Epidermal melanocyte (primary cell): ENCODE measurements around the gene AP1G2.
"Not testable (repeated sequence)": the region's sequence is repeated elsewhere in the genome, so short reads cannot be mapped to it uniquely, and the experiment has no call there.

Experiments used
- DNase-seq: peaks from one replicate; pipeline ENCODE4 v3.0.0; 2011; ENCODE audit warnings: low spot score; ENCODE audit not compliant: insufficient read length

The AP1G2 gene

DNA sequence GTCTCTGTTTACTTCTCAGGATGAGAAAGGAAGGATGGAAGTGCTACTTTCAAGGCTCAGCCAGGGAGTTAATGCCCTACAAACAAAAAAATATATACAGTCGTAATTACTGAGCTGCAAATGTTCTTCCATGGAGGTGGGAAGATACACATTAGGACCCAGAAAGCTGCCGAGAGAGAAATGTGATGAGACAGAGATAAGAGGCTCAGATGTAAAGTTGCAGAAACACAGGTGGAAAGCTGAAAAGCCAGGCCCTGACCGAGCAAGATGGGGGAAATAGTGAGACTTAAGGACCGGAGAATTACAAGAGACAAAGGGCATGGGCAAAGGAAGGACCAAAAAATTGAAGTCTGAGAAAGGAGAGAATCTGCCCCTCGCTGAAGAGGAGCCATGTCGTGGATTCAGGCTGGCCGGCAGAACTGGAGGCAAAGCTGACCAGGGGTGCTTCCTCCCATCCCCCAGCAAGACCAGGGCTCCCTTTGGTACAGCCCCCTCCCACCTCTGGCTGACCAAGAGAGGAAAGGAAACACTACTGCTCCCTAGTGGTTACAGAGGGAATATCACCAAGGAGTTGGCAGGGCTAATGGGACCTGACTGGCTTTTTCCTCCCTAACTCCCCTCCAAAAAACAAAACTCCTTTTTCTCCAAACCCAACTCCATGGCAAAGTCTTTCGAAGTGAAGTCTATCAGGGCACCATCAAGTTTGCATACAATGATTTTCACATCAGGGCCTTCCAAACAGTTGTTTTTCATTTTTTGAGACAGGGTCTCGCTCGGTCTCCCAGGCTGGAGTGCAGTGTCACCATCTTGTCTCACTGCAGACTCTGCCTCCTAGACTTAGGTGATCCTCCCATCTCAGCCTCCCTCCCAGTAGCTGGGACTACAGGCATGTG lies 28.1 kb downstream of the AP1G2 start:
- DNase-seq: peak; percentile 59

DNA sequence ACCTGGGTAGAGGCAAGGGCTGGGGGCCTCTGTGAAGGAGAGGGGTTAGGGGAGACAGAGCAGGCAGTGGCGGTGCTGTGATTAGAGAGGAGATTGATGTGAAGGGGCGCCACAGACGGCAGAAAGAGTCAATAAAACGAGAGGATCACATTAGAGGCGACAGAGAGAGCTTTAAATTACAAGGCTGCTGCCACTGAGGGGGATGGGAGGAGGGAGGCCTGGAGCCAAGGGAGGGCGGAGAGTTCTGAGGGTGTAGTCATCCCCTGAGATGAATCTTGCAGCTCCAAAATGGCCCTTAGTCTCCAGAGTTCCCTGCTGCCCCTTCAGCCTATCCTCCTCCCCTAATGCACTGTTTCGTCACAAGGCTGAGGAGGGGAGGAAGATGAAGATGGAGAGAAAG lies 28.8 kb downstream of the AP1G2 start:
- no peak for DNase-seq

DNA sequence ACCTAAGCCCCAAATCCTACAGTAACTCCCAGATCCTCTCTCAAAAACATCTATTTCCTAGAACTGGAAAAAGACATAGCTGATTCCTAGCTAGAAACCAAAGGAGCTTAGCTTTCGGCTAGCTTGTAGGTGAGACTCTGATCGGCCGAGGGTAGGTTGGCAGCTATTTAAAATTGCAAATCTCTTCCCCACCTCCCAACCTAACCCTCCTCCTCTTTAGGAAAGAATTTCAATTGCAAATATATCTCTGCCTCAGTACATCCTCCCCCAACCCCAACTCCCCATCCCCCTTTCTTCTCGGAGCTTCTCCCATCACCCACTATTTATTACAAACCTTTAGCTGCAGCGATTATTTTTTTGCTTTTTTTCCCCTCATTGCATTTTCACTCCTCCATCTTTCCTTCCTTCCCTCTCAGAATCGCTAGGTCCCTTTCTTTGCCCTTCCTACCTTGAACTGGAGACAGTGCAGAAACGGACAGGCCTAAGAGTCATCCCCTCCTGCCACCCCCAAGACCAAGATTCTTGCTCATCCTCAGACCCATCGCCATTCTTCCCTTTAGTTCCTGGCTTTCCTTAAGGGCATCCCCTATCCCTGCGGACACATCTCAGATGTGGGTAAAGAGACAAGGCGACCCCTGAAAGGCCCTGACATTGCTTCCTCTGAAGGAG lies 29.4 kb downstream of the AP1G2 start:
- no peak for DNase-seq

DNA sequence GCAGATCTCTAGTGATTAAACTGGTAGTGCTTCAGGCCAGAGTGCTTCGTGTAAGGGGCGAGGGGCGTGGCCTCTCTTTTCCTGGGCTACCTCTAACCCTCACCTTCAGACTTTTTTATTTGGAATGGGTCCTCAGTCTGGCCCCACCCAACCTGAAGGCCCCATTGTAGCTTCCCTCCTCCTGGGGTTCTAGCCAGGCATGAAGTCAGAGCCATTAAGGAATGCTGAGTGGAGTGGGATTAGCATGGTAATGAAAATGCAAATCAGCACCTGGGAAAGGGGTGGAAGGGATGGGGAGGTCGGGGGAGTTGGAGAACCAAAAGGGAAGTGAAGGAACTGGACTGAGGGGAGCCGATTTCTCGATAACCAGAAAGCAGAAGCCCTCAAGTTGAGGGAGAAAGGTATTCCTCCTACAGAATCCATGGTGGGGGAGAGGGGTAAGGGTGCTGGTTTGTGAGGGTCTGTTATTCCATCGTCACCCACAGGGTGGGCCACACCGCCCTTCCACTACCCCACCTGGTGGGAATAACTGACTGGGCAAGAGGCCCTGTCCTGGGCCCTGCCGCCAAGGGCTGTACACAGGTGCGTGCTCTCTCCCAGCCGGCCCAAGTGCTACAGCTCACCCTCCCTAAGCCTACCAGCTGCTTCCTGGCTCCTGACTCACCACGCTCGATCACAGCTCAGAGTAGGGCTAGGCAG lies 30.1 kb downstream of the AP1G2 start:
- DNase-seq: no peak

DNA sequence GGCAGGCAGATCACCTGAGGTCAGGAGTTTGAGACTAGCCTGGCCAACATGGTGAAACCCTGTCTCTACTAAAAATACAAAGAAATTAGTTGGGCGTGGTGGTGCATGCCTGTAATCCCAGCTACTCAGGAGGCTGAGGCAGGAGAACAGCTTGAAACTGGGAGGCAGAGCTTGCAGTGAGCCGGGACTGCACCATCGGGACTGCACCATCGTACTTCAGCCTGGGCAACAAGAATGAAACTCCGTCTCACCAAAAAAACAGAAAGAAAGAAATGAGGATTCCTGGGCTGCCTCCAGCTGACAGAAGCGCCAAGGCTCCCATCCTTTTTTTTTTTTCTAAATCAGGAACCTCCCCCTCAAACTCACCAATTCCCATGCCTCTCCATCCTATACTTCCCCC lies 30.7 kb downstream of the AP1G2 start:
- not testable (repeated sequence) for DNase-seq

DNA sequence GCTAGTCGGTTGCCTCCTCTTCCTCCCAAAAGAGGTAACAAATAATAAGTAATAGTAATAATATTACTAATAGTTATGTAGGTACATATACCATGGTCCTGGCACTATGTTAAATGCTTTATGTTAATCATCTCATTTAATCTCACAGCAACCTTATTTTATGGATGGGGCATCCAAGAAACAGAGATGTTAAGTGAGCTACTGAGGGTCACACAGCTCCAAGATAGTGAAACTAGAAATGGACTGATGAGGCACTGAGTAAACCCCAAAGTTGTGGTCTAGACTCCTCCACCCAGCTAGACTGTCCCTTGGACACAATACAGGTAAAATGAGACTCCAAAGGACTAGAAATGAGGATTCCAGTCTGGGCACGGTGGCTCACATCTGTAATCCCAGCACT lies 31.1 kb downstream of the AP1G2 start:
- no peak for DNase-seq

DNA sequence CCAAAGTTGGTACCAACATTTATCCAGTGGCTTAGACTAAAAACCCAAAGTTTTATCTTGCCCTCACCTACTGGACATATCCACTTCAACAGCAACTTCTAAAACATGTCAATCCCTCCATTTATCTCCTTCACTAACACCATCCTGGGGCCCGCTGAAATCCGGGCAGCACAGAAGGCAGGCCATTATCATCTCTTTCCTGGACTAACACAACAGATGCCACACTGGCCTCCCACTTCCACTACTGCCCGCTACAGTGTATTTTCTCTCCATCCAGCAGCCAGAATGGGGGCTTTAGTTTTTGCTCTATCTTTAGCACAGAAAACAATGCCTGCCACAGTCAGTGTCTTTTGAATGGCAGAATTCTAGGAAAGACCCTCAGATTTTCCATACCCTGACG lies 31.6 kb downstream of the AP1G2 start:
- no peak for DNase-seq

DNA sequence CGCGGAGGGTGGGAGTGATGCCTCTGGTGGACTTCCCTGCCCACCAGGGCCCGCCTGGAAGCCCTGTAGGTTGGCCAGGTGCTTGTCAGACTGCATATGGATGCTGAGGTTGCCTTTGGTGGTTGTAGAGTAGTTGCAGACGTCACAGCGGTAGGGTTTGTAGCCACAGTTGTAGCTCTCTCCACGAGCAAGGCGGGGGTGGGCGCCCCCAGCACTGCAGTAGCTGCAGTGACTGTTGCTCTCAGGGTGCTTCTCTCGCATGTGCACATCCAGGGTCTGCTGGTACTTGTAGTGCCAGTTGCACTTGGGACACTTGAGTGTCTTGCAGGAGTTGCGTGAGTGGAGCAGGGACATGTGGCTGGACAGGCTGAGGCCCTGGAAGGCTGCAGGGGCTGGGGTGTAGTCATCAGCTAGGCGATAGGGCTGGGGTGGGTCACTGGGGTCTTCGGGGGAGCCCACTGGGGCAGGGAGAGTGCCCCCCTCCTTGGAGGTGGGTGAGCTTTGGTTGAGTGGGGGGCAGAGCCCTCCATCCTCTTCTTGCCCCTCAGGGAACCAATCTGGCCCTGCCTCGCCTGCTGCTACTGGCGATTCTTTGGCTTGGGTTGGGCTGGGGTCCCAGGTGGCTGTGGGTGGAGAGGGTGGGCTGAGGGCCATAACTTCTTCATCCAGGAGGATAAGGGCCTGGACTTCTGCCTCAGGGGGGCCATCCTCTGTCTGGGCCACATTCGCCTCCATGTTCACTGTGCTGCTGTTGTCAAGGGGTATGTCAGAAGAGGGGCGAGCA lies 33.7 kb downstream of the AP1G2 start:
- DNase-seq: no peak

DNA sequence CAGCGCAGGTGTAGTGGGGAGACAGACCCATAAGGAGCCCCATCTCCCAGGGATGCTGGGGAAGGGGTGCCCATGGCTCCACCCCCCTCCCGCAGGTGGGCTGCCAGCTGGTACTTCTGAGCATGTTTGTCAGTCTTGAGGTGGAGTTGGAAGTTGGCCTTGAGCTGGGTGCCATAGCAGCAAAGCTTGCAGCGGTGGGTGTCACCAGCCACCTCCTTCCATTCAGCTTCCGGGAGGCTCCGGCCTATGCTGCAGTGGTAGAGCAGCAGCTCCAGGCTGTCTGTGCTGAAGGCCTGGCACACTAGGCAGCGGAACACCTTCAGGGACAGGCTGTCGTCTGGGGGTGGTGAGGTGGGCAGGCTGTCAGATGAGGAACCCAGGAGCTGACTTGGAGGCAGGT lies 34.9 kb downstream of the AP1G2 start:
- no peak for DNase-seq

DNA sequence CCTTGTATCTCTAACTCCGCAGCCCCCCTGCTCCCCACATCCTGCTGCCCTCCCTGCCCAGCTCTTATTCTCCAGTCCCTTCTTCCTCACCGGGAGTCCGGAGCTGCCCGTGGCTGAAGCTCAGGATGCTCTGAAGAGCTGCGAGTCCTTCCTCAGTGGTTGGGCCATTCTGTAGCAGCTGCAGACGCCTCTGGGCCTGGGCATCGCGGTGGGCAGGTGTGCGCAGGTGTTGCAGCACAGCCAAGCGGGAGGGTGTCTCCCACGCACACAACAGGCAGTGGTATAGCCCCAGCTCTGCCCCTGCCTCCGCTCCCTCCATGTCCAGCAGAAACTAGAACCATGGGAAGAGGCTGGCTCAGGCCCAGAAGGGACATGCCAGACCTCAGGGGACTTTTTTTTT lies 36.2 kb downstream of the AP1G2 start:
- no peak for DNase-seq

DNA sequence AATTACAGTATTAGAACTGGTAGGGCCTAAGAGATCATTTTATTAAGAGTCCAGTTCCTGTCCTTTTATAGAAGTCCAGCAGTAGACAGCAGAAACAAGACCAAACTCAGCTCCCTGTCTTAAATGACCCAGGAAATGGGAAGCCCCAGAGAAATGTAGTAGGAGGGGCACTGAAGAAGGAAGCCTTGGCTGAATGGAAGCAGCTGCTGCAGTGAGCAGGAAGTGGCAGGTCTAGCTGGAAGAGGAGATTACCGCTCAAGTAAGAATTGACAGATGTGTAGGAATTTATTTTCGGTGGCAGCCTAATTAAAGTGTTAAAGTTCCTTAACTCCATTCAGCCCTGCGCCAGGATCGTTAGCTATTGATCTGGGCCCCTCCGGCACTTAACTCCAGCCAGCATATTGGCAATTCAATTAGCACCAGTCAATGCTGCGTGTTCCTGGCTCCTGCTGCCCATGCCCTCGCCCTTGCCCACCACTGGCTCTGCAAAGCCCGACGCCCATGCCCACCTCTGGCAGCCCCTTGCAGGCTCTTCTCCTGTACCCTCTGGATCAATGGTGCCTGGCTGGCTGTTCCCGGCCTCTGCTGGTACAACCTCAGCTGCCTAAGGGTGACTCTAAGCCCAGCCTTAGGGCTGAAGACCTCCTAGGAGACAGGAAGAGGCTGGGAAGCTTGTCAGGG lies 37.1 kb downstream of the AP1G2 start:
- no peak for DNase-seq

DNA sequence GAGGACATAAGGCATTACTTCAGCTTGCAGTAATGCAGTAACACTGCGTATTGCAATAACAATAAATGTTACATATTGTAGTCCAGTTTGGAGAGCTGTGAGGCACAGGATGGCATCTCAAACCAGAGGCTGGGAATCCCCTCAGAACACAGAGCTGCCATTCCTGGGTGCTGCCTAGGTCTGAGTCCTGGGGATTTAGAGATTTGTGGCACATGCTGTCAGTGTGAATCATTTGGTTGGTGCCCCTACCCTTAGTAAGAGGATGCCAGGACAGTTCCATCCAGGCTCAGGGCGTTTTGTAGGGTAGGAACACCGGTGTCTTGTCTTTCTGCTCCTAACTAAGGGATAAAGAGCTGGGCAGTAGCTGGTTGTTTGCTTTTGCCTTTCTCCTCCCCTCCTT lies 38.6 kb downstream of the AP1G2 start:
- no peak for DNase-seq

DNA sequence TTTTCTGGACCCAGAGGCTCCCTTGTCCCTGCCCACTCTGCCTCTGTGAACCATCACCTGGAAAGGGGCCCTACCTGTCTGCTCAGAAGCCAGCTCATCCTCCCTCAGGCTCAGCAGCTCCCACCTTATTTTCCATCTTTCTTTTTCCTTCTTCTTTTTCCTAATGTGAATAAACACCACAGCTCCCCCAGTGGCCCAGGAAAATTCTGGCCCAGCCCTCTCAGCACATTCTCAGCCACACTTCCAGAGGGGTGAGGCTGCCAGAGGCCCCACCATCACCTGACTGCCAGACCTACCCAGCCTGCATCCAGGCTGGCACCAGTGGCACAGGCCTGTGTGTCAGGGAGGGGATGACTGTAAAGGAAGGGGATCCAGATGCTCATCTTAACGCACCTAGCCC lies 39.0 kb downstream of the AP1G2 start:
- DNase-seq: no peak

DNA sequence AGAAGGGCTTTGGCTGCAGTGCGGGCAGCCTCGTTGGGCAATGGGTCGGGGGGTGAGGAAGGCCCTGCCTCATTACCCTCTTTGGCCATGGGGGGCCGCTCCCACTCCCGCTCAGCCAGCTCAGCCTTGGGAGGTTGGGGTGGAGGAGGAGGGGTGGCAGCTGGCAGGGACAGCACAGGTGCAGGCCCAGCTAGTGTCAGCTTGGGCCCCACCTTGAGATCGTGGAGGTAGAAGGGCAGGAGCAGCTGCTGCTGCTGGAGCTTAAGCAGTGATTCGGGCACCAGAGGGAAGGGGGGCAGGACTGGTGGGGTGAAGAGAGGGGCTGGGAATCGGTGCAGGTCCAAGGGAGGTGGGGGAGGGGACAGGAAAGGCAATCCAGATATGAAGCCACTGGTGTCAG lies 42.0 kb downstream of the AP1G2 start:
- no peak for DNase-seq

DNA sequence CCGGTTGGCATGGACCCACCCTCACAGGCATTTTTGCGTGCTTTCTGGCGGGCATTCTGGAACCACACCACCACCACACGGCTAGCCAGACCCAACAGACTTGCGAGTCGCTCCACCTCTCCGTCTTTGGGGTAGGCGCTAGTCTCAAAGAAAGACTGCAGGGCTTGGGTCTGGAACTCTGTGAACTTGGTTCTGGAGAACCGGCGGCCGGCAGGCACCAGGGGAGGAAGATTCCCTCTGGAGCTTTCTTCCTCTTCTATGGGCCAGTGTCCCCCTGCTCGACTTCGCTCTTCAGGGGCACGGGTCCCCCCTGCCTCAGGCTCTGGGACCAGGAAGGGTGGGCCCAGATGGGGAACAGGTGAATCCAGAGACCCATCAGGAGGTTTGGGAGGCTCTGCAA lies 42.6 kb downstream of the AP1G2 start:
- no peak for DNase-seq

DNA sequence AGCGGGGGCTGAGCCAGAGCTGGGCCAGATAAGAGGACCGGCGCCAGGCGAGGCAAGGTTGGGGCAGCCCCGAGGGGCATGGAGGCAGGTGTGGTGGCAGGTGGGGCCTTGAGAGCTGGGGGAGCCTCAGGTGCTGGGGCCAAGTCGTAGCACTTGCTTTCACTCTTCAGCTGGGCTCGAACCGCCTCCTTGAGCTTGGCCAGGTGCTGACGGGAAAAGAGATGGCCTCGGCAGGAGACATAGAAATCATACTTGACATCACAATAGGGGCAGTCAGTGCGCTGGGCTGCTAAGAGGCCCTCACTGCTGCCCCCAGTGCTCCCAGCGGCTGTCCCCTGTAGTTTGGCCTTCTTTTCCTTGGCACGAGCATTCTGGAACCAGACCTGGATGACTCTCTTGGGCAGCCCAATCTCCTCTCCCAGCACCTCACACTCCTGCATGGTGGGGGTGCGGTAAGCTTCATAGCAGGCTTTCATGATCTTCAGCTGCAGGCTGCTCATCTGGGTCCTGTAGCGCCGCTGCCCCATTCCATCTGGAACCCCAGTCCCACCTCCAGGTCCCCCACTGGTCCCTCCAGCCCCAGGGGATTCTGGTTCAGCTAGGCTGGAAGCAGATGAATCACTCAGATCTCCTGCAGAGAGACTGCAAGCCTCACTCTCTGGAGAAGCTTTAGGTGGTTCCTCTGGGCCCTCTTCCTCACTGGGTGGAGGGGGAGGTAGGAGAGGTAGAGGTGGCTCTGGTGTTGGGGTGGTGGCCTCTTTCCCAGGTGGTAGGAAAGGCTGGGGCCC lies 44.2 kb downstream of the AP1G2 start:
- DNase-seq: no peak

DNA sequence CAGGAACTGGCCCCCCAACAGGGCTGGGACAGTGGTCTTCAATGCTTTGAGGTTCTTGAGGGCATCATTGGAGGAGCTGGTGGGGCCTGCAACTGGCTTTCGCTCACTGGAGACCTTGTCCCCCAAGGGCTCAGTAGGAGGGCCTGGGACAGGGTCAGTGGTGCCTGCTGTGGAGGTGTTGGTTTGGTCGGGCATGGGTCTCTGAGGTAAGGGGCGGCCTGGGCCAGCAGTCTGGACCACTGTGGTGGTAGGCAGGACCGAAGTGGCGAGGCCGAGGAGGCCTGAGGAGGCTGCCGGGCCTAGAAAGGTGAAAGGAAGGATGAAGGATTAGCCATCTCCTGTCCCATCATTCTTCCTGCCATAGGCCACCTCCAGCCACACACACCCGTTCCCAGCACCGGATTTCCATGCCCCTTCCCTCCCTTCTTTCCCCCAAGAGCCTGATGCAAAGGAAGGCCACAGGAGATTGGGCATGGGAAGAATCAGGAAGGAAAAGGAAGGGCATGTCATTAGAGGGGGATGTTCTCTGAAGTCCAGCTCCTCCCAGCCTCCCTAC lies 44.9 kb downstream of the AP1G2 start:
- DNase-seq: no peak

DNA sequence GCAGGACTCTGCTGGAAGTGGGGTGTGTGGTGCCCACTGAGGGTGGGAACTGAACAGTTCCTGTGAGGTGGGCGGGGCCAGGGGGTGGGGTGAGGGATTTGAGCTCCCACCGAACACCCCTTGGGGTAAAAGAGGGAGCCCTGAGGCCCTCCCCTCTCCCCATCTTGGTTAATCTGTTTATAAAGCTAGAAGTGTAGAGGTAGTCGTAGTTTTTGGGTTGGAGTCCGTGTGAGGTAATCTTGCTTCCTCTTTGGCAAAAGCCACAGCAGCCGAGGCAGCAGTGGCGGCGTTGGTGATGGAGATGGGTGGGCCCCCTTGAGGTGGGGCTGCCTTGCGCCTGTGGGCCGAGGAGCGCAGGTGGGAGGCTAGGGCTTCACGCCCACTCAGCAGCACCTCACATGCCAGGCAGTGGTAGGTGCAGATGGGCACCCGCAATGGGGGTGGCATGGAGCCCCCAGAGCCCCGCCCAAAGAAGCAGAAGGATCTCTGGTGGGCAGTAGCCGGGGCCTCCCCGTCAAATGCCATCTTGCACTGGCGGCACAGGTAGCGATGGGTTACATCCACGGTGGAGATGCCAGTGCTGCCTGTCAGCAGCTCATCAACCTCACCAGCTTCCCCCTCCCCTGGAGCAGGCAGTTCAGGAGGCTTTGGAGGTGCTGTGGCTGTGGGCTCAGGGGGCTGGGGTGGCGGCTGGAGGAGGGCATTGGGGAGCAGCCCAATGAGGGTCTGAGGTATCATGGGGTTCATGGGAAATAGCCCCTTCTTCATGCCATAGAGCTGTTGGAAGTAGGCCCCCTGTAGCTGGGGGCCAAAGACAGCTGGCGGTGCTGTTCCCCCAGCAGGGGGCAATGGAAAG lies 45.6 kb downstream of the AP1G2 start:
- no peak for DNase-seq
